Suprapubic skin (tissue), 4 donors: ENCODE data around the gene FREY1.

Experiments used
- EP300 ChIP-seq: sonication (generic); formaldehyde crosslinking; IDR thresholded peaks from one replicate; pipeline ENCODE4 v1.6.1; 2017; ENCODE audit warnings: antibody characterized with exemption
- POLR2AphosphoS5 ChIP-seq, 3 donors: sonication (generic); formaldehyde crosslinking; IDR thresholded peaks; one replicate each; pipeline ENCODE4 v1.6.1; 2017; ENCODE audit warnings: antibody characterized with exemption in 3 of 3

- TF ChIP-seq EP300 = no peak
- TF ChIP-seq POLR2AphosphoS5 (IDR thresholded peaks at IDR 0.05) = no peak
Observed at GRCh38 chr11:45887587-45887986, 19.5 kb downstream of the FREY1 start.
